ENCODE results near the gene TRMU. TPM values are rescaled to one million over a fixed set of nuclear protein-coding genes. Genes with fewer than 3 reads are reported as not detected.

The TRMU gene
- polyA plus RNA-seq, 1 donor (not counting 4 experiments of a cell fraction or from before 2014, with no cell fraction given): 33.6 TPM

GRCh38 chr22:46348099-46348695, 12.7 kb downstream of the TRMU start:
- Histone ChIP-seq H3K4me2 (ENCODE audit: control insufficient read depth, extremely low read depth, insufficient read depth, low read depth, low read length) (no peak overlapping the region), H3K36me3 (ENCODE audit: control insufficient read depth in 2 of 2, extremely low read depth in 1 of 2, insufficient read depth in 2 of 2, low read length in 2 of 2) (peaks cover 57 to 73% of the 10 kb centered on the region in 2 experiments), H3K9me1 (ENCODE audit: control insufficient read depth, extremely low read depth, insufficient read depth, low read length) (peaks cover 4% of the 10 kb centered on the region), H3K4me3 (ENCODE audit: control insufficient read depth in 2 of 3, extremely low read depth in 1 of 3, insufficient read depth in 2 of 3, low read depth in 1 of 3, low read length in 3 of 3) (no peak overlapping the region), H3K9me3 (ENCODE audit: control insufficient read depth, low read depth, low read length) (no peaks in the 10 kb centered on the region), H3K4me1 (ENCODE audit: control insufficient read depth, extremely low read depth, insufficient read depth, low read length) (peaks cover 10% of the 10 kb centered on the region), H3K9ac (ENCODE audit: control insufficient read depth, extremely low read depth, insufficient read depth, low read length) (no peak overlapping the region), H3K27me3 (ENCODE audit: control insufficient read depth, extremely low read depth, insufficient read depth, low read length) (no peaks in the 10 kb centered on the region), H4K20me1 (ENCODE audit: control insufficient read depth, extremely low read depth, insufficient read depth, low read length) (peaks cover 3% of the 10 kb centered on the region), H3K79me2 (ENCODE audit: control insufficient read depth, insufficient read depth, low read length) (peaks cover 2% of the 10 kb centered on the region), H3K27ac (ENCODE audit: control insufficient read depth, insufficient read depth, low read length) (no peak overlapping the region), H2AFZ (ENCODE audit: control insufficient read depth, low read length) (no peak overlapping the region)
- no peak for DNase-seq (ENCODE audit: low read depth, low spot score)
- FAIRE-seq: no peak
- TF ChIP-seq EZH2 (IDR thresholded peaks at IDR 0.05; ENCODE audit: low read length) (no peak), CTCF (optimal IDR thresholded peaks at IDR 0.05 in 1 of 3, IDR thresholded peaks at IDR 0.05 in 1 of 3, conservative IDR thresholded peaks at IDR 0.05 in 1 of 3; ENCODE audit: extremely low read depth in 1 of 3, insufficient read depth in 2 of 3, low read length in 3 of 3) (no peak)
- dilution Hi-C loops (cut with MboI; ENCODE audit: extremely low pct_ligation_motif_present, low sequenced_read_pairs): no loop called here

- no peak for DNase-seq (ENCODE audit: low read depth, low spot score)
- H3K79me2 ChIP-seq (ENCODE audit: control insufficient read depth, insufficient read depth, low read length): peaks cover 2% of the 10 kb centered on the region
- dilution Hi-C loops (cut with MboI; ENCODE audit: extremely low pct_ligation_motif_present, low sequenced_read_pairs): no loop called here
- no peak overlapping the region for H3K9ac ChIP-seq (ENCODE audit: control insufficient read depth, extremely low read depth, insufficient read depth, low read length)
- H3K9me1 ChIP-seq (ENCODE audit: control insufficient read depth, extremely low read depth, insufficient read depth, low read length): peaks cover 7% of the 10 kb centered on the region
- no peak for FAIRE-seq
- peaks cover 61 to 81% of the 10 kb centered on the region in 2 experiments for H3K36me3 ChIP-seq (ENCODE audit: control insufficient read depth in 2 of 2, extremely low read depth in 1 of 2, insufficient read depth in 2 of 2, low read length in 2 of 2)
- peaks cover 12% of the 10 kb centered on the region for H3K4me1 ChIP-seq (ENCODE audit: control insufficient read depth, extremely low read depth, insufficient read depth, low read length)
- no peak overlapping the region for H3K4me2 ChIP-seq (ENCODE audit: control insufficient read depth, extremely low read depth, insufficient read depth, low read depth, low read length)
- H3K9me3 ChIP-seq (ENCODE audit: control insufficient read depth, low read depth, low read length): no peaks in the 10 kb centered on the region
- no peaks in the 10 kb centered on the region for H3K27me3 ChIP-seq (ENCODE audit: control insufficient read depth, extremely low read depth, insufficient read depth, low read length)
- no peak overlapping the region for H3K4me3 ChIP-seq (ENCODE audit: control insufficient read depth in 2 of 3, extremely low read depth in 1 of 3, insufficient read depth in 2 of 3, low read depth in 1 of 3, low read length in 3 of 3)
- TF ChIP-seq CTCF (optimal IDR thresholded peaks at IDR 0.05 in 1 of 3, IDR thresholded peaks at IDR 0.05 in 1 of 3, conservative IDR thresholded peaks at IDR 0.05 in 1 of 3; ENCODE audit: extremely low read depth in 1 of 3, insufficient read depth in 2 of 3, low read length in 3 of 3) (no peak), EZH2 (IDR thresholded peaks at IDR 0.05; ENCODE audit: low read length) (no peak)
- H3K27ac ChIP-seq (ENCODE audit: control insufficient read depth, insufficient read depth, low read length): no peak overlapping the region
- no peak overlapping the region for H2AFZ ChIP-seq (ENCODE audit: control insufficient read depth, low read length)
- H4K20me1 ChIP-seq (ENCODE audit: control insufficient read depth, extremely low read depth, insufficient read depth, low read length): peaks cover 3% of the 10 kb centered on the region
Observed at GRCh38 chr22:46349238-46349637, 13.7 kb downstream of the TRMU start.

All from keratinocyte (primary cell).